ENCODE data around the gene SULT1E1. TPM values are rescaled to one million over a fixed set of nuclear protein-coding genes. Genes with fewer than 3 reads are reported as not detected.
"Not testable (repeated sequence)": the region's sequence is repeated elsewhere in the genome, so short reads cannot be mapped to it uniquely, and the experiment has no call there.

The SULT1E1 gene
- total and polyA plus RNA-seq, 10 donors: not detected

DNA sequence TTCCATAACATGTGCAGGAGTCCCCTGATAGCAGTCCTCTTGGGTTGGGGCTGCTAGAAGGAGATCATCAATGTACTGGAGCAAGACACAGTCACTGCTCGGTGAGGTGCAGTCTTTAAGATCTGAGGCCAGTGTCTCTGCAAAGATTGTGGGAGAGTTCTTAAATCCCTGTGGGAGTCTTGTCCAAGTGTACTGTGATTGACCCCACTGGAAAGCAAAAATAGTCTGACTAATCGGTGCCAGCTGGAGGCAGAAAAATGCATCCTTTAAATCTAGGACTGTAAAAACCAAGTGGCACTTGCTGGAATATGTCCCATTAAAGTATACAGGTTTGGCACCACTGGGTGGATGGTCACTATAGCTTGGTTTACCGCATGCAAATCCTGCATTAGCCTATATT is 31.1 kb downstream of the SULT1E1 start:
- no peak for DNase-seq
- no peaks in the 10 kb centered on the region for H3K27me3 ChIP-seq (replicated peaks in 1 of 7)
- TF ChIP-seq, protein P1, sequence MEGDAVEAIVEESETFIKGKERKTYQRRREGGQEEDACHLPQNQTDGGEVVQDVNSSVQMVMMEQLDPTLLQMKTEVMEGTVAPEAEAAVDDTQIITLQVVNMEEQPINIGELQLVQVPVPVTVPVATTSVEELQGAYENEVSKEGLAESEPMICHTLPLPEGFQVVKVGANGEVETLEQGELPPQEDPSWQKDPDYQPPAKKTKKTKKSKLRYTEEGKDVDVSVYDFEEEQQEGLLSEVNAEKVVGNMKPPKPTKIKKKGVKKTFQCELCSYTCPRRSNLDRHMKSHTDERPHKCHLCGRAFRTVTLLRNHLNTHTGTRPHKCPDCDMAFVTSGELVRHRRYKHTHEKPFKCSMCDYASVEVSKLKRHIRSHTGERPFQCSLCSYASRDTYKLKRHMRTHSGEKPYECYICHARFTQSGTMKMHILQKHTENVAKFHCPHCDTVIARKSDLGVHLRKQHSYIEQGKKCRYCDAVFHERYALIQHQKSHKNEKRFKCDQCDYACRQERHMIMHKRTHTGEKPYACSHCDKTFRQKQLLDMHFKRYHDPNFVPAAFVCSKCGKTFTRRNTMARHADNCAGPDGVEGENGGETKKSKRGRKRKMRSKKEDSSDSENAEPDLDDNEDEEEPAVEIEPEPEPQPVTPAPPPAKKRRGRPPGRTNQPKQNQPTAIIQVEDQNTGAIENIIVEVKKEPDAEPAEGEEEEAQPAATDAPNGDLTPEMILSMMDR (IDR thresholded peaks at IDR 0.05 in 8 of 11, conservative IDR thresholded peaks at IDR 0.05 in 3 of 11): no peak
- TF ChIP-seq POLR2A (IDR thresholded peaks at IDR 0.05) (no peak), POLR2AphosphoS5 (IDR thresholded peaks at IDR 0.05) (no peak)
- no peak overlapping the region for H3K4me3 ChIP-seq
- peaks cover 0 to 21% (median 0%) of the 10 kb centered on the region in 6 donors for H3K4me1 ChIP-seq
- no peaks in the 10 kb centered on the region for H3K36me3 ChIP-seq
- intact Hi-C loops (cut with DNase I; ENCODE audit: low total_unique reads): no loop called here
- peaks cover 0 to 6% (median 0%) of the 10 kb centered on the region in 8 donors for H3K9me3 ChIP-seq
- no peak overlapping the region for H3K27ac ChIP-seq
- WGBS, 5 donors: 71 to 95% (median 84%) methylated on average over 3 of the region's 3 CpGs

- H3K9me3 ChIP-seq; H3K27me3 ChIP-seq (replicated peaks in 1 of 7); H3K36me3 ChIP-seq; DNase-seq; H3K4me1 ChIP-seq; H3K27ac ChIP-seq; intact Hi-C loops (cut with DNase I; ENCODE audit: low total_unique reads); H3K4me3 ChIP-seq: not testable (repeated sequence)
- 33 to 67% (median 42%) methylated on average over 8 of the region's 8 CpGs for WGBS, 5 donors
Measured at GRCh38 chr4:69825056-69825455, 34.9 kb downstream of the SULT1E1 start.

GRCh38 chr4:69823481-69824186 is 36.3 kb downstream of the SULT1E1 start:
- TF ChIP-seq, protein P1 (IDR thresholded peaks at IDR 0.05 in 8 of 11, conservative IDR thresholded peaks at IDR 0.05 in 3 of 11): peak in 9 of 11 experiments; percentile 8 to 71 (median 51)
- no peak for TF ChIP-seq POLR2A (IDR thresholded peaks at IDR 0.05)
- Histone ChIP-seq H3K36me3 (no peaks in the 10 kb centered on the region), H3K27ac (no peak overlapping the region), H3K4me1 (peaks cover 0 to 6% (median 0%) of the 10 kb centered on the region in 6 donors), H3K9me3 (peaks cover 0 to 6% (median 0%) of the 10 kb centered on the region in 8 donors), H3K27me3 (replicated peaks in 1 of 7) (no peaks in the 10 kb centered on the region), H3K4me3 (no peak overlapping the region)
- 65 to 74% (median 69%) methylated on average over 8 of the region's 8 CpGs for WGBS, 5 donors
- DNase-seq: peak; percentile 73
- intact Hi-C loops (cut with DNase I; ENCODE audit: low total_unique reads): no loop called here

DNA sequence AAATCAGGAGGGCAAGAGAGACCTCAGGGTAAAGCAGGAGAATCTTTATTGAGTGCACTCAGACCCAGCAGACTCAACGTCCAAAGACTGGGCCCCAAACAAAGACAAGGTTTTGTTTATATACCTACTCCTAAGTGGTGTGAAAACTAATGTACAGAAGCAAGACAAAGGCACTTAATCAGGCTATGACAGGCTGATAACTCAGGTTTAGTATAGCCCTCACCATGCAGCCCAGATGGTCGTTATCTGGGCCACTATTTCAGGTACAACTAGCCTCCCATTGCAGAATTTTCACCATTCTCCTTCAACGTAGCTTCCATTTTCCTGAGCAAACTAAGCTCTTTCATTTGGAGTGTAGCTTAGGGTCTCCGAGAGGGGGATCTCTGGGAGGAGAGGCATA is 36.9 kb downstream of the SULT1E1 start:
- Histone ChIP-seq H3K4me1 (peaks cover 0 to 6% (median 0%) of the 10 kb centered on the region in 6 donors), H3K27ac (no peak overlapping the region), H3K27me3 (replicated peaks in 1 of 7) (no peaks in the 10 kb centered on the region), H3K9me3 (peaks cover 0 to 6% (median 0%) of the 10 kb centered on the region in 8 donors), H3K4me3 (no peak overlapping the region), H3K36me3 (no peaks in the 10 kb centered on the region)
- TF ChIP-seq, protein P1 (IDR thresholded peaks at IDR 0.05 in 8 of 11, conservative IDR thresholded peaks at IDR 0.05 in 3 of 11): no peak
- TF ChIP-seq POLR2A (IDR thresholded peaks at IDR 0.05) (no peak), POLR2AphosphoS5 (IDR thresholded peaks at IDR 0.05) (no peak)
- no peak for DNase-seq
- intact Hi-C loops (cut with DNase I; ENCODE audit: low total_unique reads): no loop called here
- WGBS, 5 donors: 73 to 88% (median 74%) methylated on average over 4 of the region's 4 CpGs

Data from spleen (tissue), 11 donors.